H9 (cell line): Measurements from ENCODE around the gene EHBP1. TPM values are rescaled to one million over a fixed set of nuclear protein-coding genes. Genes with fewer than 3 reads are reported as not detected.

Source experiments
- DNase-seq: peaks from one replicate; pipeline ENCODE4 v3.0.0-alpha.2; 2017
- H2AFZ ChIP-seq: one replicate; pipeline ENCODE4 v1.6.1; 2013; ENCODE audit warnings: mild to moderate bottlenecking, low read length, control low read depth, moderate library complexity
- H2AK5ac ChIP-seq: 2 replicates; pipeline ENCODE4 v1.6.1; 2013; ENCODE audit warnings: low read length, control low read depth, mixed read lengths; ENCODE audit not compliant: insufficient read length
- H2BK120ac ChIP-seq: one replicate; pipeline ENCODE4 v1.6.1; 2013; ENCODE audit warnings: low read depth, mild to moderate bottlenecking, low read length, control low read depth, inconsistent platforms; ENCODE audit not compliant: poor library complexity, severe bottlenecking
- H2BK12ac ChIP-seq: 2 replicates; pipeline ENCODE4 v1.6.1; 2013; ENCODE audit warnings: low read length, control low read depth, mixed read lengths, low read depth; ENCODE audit not compliant: insufficient read length
- H2BK15ac ChIP-seq: 2 replicates; pipeline ENCODE4 v1.6.1; 2013; ENCODE audit warnings: low read depth, low read length, control low read depth
- H2BK20ac ChIP-seq: one replicate; pipeline ENCODE4 v1.6.1; 2013; ENCODE audit warnings: low read depth, mild to moderate bottlenecking, low read length, control low read depth, inconsistent platforms; ENCODE audit not compliant: poor library complexity, severe bottlenecking
- H2BK5ac ChIP-seq: 2 replicates; pipeline ENCODE4 v1.6.1; 2013; ENCODE audit warnings: low read length, control low read depth, mixed read lengths; ENCODE audit not compliant: insufficient read length
- H3K14ac ChIP-seq: 2 replicates; pipeline ENCODE4 v1.6.1; 2013; ENCODE audit warnings: low read length, control low read depth; ENCODE audit not compliant: insufficient read depth
- H3K18ac ChIP-seq: 2 replicates; pipeline ENCODE4 v1.6.1; 2013; ENCODE audit warnings: low read depth, mild to moderate bottlenecking, mixed read lengths, low read length, control low read depth; ENCODE audit not compliant: insufficient read length
- H3K23ac ChIP-seq: 2 replicates; pipeline ENCODE4 v1.6.1; 2013; ENCODE audit warnings: low read length, control low read depth, mixed read lengths, low read depth; ENCODE audit not compliant: insufficient read length
- H3K23me2 ChIP-seq: 2 replicates; pipeline ENCODE4 v1.6.1; 2013; ENCODE audit warnings: low read depth, mild to moderate bottlenecking, mixed read lengths, low read length, control low read depth; ENCODE audit not compliant: insufficient read length, poor library complexity, severe bottlenecking
- H3K27ac ChIP-seq: 2 replicates; pipeline ENCODE4 v1.5.1; 2013; ENCODE audit warnings: low read length, control low read depth, mixed read lengths, low read depth; ENCODE audit not compliant: insufficient read length
- H3K27me3 ChIP-seq: 2 replicates; pipeline ENCODE4 v1.6.1; 2013; ENCODE audit warnings: low read length, control low read depth, inconsistent platforms; ENCODE audit not compliant: insufficient read depth
- H3K4ac ChIP-seq: 2 replicates; pipeline ENCODE4 v1.6.1; 2013; ENCODE audit warnings: low read depth, mild to moderate bottlenecking, control low read depth, inconsistent platforms, low read length, moderate library complexity
- H3K4me1 ChIP-seq: 2 replicates; pipeline ENCODE4 v1.6.1; 2013; ENCODE audit warnings: low read length, control low read depth, inconsistent platforms; ENCODE audit not compliant: insufficient read depth
- H3K4me2 ChIP-seq: 2 replicates; pipeline ENCODE4 v1.6.1; 2013; ENCODE audit warnings: low read length, control low read depth, mixed read lengths; ENCODE audit not compliant: insufficient read length, insufficient read depth
- H3K56ac ChIP-seq: 2 replicates; pipeline ENCODE4 v1.6.1; 2013; ENCODE audit warnings: low read depth, mild to moderate bottlenecking, mixed read lengths, low read length, control low read depth; ENCODE audit not compliant: insufficient read length
- H3K79me1 ChIP-seq: 2 replicates; pipeline ENCODE4 v1.6.1; 2013; ENCODE audit warnings: low read depth, mild to moderate bottlenecking, moderate library complexity, low read length, control low read depth, inconsistent platforms; ENCODE audit not compliant: insufficient read depth, poor library complexity, severe bottlenecking
- H3K79me2 ChIP-seq: 2 replicates; pipeline ENCODE4 v1.6.1; 2013; ENCODE audit warnings: low read length, control low read depth, inconsistent platforms; ENCODE audit not compliant: insufficient read depth
- H3K9ac ChIP-seq: 2 replicates; pipeline ENCODE4 v1.6.1; 2013; ENCODE audit warnings: low read length, control low read depth, mixed read lengths; ENCODE audit not compliant: insufficient read length; ENCODE audit errors: extremely low read depth
- H3K9me3 ChIP-seq: one replicate; pipeline ENCODE4 v1.6.1; 2013; ENCODE audit warnings: low read depth, low read length, inconsistent platforms; ENCODE audit not compliant: control insufficient read depth
- H3T11ph ChIP-seq: one replicate; pipeline ENCODE4 v1.6.1; 2013; ENCODE audit warnings: mild to moderate bottlenecking, low read length, control low read depth, inconsistent platforms
- H4K20me1 ChIP-seq: one replicate; pipeline ENCODE4 v1.6.1; 2013; ENCODE audit not compliant: control insufficient read depth, insufficient read length, insufficient read depth
- H4K5ac ChIP-seq: 2 replicates; pipeline ENCODE4 v1.6.1; 2013; ENCODE audit warnings: low read depth, mild to moderate bottlenecking, mixed read lengths, low read length, control low read depth; ENCODE audit not compliant: insufficient read length
- H4K8ac ChIP-seq: replicated peaks from 2 replicates; pipeline ENCODE4 v1.6.1; 2013; ENCODE audit warnings: low read length, control low read depth, mixed read lengths, low read depth; ENCODE audit not compliant: insufficient read length
- H4K91ac ChIP-seq: 2 replicates; pipeline ENCODE4 v1.6.1; 2013; ENCODE audit warnings: low read depth, mild to moderate bottlenecking, moderate library complexity, mixed read lengths, low read length, control low read depth; ENCODE audit not compliant: insufficient read length
- H3K27ac Mint-ChIP-seq, 3 experiments: 2 replicates in 2 of 3; 3 replicates in 1 of 3; pipeline ENCODE4 v1.8.0; 2020 to 2021; ENCODE audit warnings: mixed read lengths in 3 of 3, mild to moderate bottlenecking in 1 of 3, moderate library complexity in 1 of 3
- H3K27me3 Mint-ChIP-seq: 2 replicates; pipeline ENCODE4 v1.8.0; 2021; ENCODE audit warnings: low read depth, mild to moderate bottlenecking, moderate library complexity, mixed read lengths
- H3K36me3 Mint-ChIP-seq, 3 experiments: 2 replicates in 2 of 3; 3 replicates in 1 of 3; pipeline ENCODE4 v1.8.0; 2020 to 2021; ENCODE audit warnings: low read depth in 3 of 3, mixed read lengths in 3 of 3; ENCODE audit not compliant: insufficient read depth in 1 of 3
- H3K4me1 Mint-ChIP-seq, 2 experiments: 2 replicates each; pipeline ENCODE4 v1.8.0; 2020; ENCODE audit warnings: mixed read lengths in 2 of 2
- H3K4me3 Mint-ChIP-seq, 2 experiments: 2 replicates in 1 of 2; 3 replicates in 1 of 2; pipeline ENCODE4 v1.8.0; 2020 to 2021; ENCODE audit warnings: mild to moderate bottlenecking in 2 of 2, mixed read lengths in 2 of 2, moderate library complexity in 1 of 2
- H3K9me3 Mint-ChIP-seq, 2 experiments: 2 replicates in 1 of 2; 3 replicates in 1 of 2; pipeline ENCODE4 v1.8.0; 2020; ENCODE audit warnings: mild to moderate bottlenecking in 2 of 2, mixed read lengths in 2 of 2, moderate library complexity in 1 of 2
- CTCF ChIP-seq: fragments of 200-600 bp; sonication (generic); conservative IDR thresholded peaks from 3 replicates; pipeline ENCODE4 v1.8.0; 2021; ENCODE audit warnings: antibody characterized with exemption, mild to moderate bottlenecking
- WGBS: extraction: QIAGEN DNeasy Blood & Tissue Kit; methylation state at CpG from one replicate; pipeline ENCODE4 v1.1.7; 2013; ENCODE audit warnings: missing lambda C conversion rate, low lambda C conversion rate, mixed read lengths; ENCODE audit not compliant: insufficient read length; ENCODE audit errors: extremely low coverage; 5-methylcytosine and 5-hydroxymethylcytosine counted together
- total RNA-seq: library from RNA; stranded (reverse); gene quantifications from 2 replicates; pipeline ENCODE4 v1.2.1, GENCODE V29; 2021

Gene EHBP1
- total RNA-seq, 1 experiment from 2014 or later: 35.6 TPM

GRCh38 chr2:63035169-63035568 lies 329.7 kb downstream of the EHBP1 start:
- H3K27ac ChIP-seq: no peak overlapping the region
- no peak overlapping the region for H2AK5ac ChIP-seq
- no peaks in the 10 kb centered on the region for H3K79me2 ChIP-seq
- H2BK120ac ChIP-seq: no peak overlapping the region
- no peaks in the 10 kb centered on the region for H3K79me1 ChIP-seq
- H3K36me3 Mint-ChIP-seq: no peaks in the 10 kb centered on the region
- H3K14ac ChIP-seq: no peak overlapping the region
- H3T11ph ChIP-seq: no peak overlapping the region
- DNase-seq: no peak
- no peak overlapping the region for H2BK12ac ChIP-seq
- WGBS: 100% methylated on average over 1 of the region's 2 CpGs
- H4K8ac ChIP-seq: no peak overlapping the region
- TF ChIP-seq CTCF: no peak
- no peak overlapping the region for H3K4me2 ChIP-seq
- no peak overlapping the region for H2BK20ac ChIP-seq
- no peak overlapping the region for H3K9ac ChIP-seq
- H3K4me1 ChIP-seq: no peaks in the 10 kb centered on the region
- H4K5ac ChIP-seq: no peak overlapping the region
- H4K20me1 ChIP-seq: no peaks in the 10 kb centered on the region
- H3K9me3 Mint-ChIP-seq: no peaks in the 10 kb centered on the region
- no peaks in the 10 kb centered on the region for H3K27me3 ChIP-seq
- H3K23me2 ChIP-seq: no peaks in the 10 kb centered on the region
- no peak overlapping the region for H3K27ac Mint-ChIP-seq
- no peak overlapping the region for H3K56ac ChIP-seq
- no peak overlapping the region for H3K4ac ChIP-seq
- no peak overlapping the region for H4K91ac ChIP-seq
- no peaks in the 10 kb centered on the region for H3K27me3 Mint-ChIP-seq
- no peak overlapping the region for H3K23ac ChIP-seq
- peaks cover 5 to 7% of the 10 kb centered on the region in 2 experiments; a peak in 3 of 4 replicates for H3K4me1 Mint-ChIP-seq
- H3K9me3 ChIP-seq: no peaks in the 10 kb centered on the region
- H3K18ac ChIP-seq: no peak overlapping the region
- H2BK5ac ChIP-seq: no peak overlapping the region
- no peak overlapping the region for H2BK15ac ChIP-seq
- H3K4me3 Mint-ChIP-seq: no peak overlapping the region
- H2AFZ ChIP-seq: no peak overlapping the region
